ENCODE results near the gene NR6A1.

NR6A1 gene

DNA sequence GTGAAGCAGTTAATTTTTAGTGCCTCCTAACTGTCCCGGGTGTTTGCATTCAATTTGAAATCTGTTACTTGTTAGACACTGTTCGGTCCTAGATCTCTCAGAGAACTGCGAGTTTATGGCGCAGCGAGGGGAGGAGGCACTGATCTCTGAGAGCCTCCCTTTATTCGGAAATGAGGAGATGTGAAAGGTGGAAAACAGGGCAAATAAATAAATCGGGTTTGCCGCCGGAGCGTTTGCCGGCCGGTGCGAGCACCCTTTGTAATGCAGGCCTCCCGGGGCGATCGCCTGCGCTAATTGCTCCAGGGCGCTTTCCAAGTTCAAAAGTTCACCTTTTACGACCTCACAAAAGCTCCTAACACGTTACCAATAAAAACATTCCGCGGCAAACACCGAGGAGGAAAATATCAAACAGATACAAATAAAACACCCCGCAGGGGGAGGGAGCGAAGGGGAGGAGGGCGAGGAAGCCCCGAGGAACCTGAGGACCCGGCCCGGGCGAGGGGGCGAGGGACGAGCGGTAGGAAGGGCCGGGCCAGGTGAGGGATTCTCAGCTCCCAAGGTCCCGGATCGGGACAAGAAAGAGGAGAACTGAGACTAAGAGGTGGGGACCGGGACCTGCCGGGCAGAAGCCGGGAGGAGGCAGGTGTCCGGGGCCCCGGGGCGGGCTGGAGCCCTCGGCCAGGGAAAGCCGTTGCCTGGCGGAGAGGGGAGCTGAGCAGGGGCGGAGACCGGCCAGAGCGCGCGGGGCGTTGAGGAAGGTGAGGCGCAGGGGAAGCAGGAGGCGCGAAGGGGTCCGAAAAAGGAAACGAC is 1.4 kb downstream of the NR6A1 start:
- H3K4me3 ChIP-seq (ENCODE audit: low read depth, low read length): no peak overlapping the region
- TF ChIP-seq, protein P1, sequence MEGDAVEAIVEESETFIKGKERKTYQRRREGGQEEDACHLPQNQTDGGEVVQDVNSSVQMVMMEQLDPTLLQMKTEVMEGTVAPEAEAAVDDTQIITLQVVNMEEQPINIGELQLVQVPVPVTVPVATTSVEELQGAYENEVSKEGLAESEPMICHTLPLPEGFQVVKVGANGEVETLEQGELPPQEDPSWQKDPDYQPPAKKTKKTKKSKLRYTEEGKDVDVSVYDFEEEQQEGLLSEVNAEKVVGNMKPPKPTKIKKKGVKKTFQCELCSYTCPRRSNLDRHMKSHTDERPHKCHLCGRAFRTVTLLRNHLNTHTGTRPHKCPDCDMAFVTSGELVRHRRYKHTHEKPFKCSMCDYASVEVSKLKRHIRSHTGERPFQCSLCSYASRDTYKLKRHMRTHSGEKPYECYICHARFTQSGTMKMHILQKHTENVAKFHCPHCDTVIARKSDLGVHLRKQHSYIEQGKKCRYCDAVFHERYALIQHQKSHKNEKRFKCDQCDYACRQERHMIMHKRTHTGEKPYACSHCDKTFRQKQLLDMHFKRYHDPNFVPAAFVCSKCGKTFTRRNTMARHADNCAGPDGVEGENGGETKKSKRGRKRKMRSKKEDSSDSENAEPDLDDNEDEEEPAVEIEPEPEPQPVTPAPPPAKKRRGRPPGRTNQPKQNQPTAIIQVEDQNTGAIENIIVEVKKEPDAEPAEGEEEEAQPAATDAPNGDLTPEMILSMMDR (IDR thresholded peaks at IDR 0.05; ENCODE audit: low read depth, low read length): no peak

DNA sequence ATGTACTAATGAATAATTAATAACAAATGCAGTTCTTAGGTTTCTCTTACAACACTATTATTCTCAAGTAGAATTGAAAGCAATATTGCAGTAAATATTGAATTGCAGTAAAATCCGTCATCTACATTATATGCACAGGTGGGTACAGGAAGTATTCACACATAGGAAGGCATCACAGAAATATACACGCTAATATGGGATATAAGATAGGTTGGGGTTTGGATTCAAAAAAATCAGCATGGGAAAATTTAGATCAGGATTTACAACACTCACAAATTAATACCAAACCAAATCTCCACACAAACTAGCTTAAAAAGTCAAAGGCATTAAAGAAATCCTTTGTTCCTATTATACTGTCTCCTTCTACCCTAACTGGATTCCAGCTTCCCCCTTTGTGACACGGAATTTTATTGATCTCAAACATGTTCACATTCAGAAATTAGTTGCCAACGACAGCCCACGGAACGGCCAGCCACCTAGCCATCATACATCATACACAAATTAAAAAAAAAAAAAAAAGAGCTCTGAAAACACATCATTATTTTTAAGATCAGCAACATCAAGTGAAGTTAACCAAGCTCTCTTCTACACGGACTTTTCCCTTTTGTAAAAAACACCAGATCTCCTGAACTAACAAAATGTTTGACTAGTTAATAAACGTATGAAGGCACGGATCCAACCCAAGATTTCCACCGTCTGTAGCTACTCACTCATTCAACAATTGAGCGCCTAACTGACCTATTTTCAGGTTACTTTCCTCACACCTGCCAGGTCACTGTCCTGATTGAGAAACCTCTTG is 2.2 kb downstream of the NR6A1 start:
- H3K4me3 ChIP-seq (ENCODE audit: low read depth, low read length): no peak overlapping the region
- TF ChIP-seq, protein P1 (IDR thresholded peaks at IDR 0.05; ENCODE audit: low read depth, low read length): no peak

DNA sequence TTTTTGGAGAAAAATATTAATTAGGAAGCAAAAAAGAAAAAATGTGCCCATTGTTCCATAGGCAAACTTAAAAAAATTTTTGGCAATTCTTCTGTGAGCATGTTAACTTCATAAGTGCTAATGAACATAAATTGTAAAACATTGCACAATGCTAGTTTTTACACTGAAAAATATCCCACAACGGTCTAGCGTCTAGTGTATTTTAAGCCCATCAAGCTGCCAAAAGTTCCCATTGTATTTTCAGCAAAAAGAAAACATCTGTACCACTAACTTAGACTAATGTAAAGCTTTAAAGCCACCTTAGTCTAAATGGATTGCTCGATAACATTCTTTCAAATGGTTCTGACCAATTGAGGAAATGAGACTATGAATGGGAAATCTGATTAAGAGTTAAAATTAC is 2.8 kb downstream of the NR6A1 start:
- H3K4me3 ChIP-seq (ENCODE audit: low read depth, low read length): no peak overlapping the region
- TF ChIP-seq, protein P1 (IDR thresholded peaks at IDR 0.05; ENCODE audit: low read depth, low read length): no peak

DNA sequence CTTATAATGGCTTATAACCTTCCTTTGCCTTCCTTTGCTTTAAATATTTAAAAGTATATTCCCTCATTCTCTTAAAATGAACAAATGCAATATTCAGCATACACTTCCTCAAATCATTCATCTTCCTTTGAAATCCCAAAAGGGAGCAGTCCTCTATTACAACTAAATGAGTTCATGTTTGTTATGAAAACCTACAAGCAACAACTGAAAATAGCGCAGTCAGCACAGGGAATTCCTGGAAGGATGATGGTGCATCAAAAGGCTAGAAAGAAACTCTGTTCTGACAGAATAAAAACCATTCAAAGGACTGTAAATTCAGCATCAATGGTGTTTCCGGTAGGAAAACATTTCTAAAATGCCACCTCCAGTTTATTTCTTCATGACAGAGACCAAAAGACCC is 3.3 kb downstream of the NR6A1 start:
- TF ChIP-seq, protein P1 (IDR thresholded peaks at IDR 0.05; ENCODE audit: low read depth, low read length): no peak
- no peak overlapping the region for H3K4me3 ChIP-seq (ENCODE audit: low read depth, low read length)

DNA sequence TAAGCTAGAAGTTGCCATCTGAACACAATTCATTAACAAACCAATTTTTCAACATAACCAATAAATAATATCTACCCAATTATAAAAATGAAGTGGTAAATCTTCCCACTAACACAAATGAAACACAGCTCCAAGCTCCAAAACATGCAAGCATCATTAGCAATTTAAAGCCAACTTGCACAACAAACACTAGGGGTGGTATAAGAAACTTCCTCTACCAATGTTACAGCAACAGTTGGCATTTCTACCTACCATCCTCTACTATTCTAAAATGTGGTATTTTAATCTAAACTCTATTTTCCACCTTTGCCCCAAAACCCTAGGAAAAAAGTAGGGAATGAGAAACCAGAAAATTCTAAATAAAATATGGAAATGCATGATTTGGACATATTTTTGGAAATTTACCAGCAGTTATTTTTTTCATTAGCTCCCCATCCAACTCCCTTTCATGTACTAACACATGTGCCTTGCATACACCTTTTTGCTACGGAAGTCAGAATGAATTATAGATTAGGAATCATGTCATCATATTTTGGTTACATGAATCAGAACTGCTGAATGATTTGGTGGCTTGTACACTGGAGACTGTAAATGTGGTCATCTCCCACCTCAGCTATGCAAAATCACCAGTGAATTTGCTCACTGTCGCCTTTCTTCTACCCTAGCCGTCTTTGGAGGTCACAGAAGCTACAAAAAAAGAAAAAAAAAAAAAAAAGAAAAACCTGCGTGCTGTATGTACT is 4.1 kb downstream of the NR6A1 start:
- TF ChIP-seq, protein P1 (IDR thresholded peaks at IDR 0.05; ENCODE audit: low read depth, low read length): no peak
- no peak overlapping the region for H3K4me3 ChIP-seq (ENCODE audit: low read depth, low read length)

DNA sequence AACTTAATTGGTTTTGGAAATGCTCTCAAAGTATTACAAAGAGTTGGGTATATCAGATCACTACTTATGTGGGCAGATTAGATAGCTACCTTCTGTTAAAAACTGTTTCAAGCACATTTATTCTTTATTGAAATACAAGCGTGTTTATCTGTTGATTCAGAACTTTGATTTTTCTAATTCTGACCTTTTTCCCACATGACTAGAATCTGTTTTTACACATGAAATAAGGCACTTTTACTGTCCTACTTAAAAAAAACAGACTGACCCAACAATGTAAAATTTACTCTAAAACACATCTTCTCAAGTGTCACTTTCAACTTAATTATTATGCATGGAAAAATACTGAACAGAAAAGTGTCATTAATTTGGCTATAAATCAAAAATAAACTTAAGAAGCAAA is 4.8 kb downstream of the NR6A1 start:
- H3K4me3 ChIP-seq (ENCODE audit: low read depth, low read length): no peak overlapping the region
- TF ChIP-seq, protein P1 (IDR thresholded peaks at IDR 0.05; ENCODE audit: low read depth, low read length): no peak
